NCI-H526 (cell line): ENCODE measurements around the gene DMRTC1.
"Not testable (repeated sequence)": the region's sequence is repeated elsewhere in the genome, so short reads cannot be mapped to it uniquely, and the experiment has no call there.

ENCODE experiments used
- DNase-seq, 2 experiments: peaks; one replicate each; lab custom pipeline; 2025; lab: John Stamatoyannopoulos, UW

DMRTC1 gene, protein sequence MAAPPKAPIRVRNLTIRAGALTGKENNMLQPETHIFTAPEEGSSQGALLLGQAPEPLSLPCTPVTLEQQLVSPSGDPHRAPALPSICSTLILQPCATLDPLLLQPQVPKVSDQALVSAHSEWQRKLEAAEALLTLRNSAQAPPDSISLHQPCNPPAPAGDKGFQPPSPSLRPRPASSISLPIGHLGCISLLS

DNA sequence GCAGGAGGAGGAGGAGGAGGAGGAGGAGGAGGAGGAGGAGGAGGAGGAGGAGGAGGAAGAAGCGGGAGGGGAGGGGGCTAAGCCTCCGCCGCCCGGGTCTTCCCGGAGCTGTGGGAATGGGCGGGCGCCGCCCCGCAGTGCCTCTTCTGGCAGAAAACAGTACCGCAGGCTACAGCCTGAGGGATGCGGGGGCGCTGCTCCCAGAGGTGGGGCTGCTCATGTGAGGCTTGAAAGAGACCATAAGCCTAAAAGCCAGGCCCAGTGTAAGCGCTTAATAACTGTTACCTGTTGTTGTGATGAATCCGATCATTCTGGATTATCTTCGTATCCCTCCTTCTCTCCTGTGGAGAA, at the start of gene DMRTC1:
Gene DMRTC1, minus strand, starts transcription at position 19 of the 351 bp plus-strand sequence. CDS start 68,143 bp downstream, outside the sequence.
- DNase-seq: not testable (repeated sequence)

DNA sequence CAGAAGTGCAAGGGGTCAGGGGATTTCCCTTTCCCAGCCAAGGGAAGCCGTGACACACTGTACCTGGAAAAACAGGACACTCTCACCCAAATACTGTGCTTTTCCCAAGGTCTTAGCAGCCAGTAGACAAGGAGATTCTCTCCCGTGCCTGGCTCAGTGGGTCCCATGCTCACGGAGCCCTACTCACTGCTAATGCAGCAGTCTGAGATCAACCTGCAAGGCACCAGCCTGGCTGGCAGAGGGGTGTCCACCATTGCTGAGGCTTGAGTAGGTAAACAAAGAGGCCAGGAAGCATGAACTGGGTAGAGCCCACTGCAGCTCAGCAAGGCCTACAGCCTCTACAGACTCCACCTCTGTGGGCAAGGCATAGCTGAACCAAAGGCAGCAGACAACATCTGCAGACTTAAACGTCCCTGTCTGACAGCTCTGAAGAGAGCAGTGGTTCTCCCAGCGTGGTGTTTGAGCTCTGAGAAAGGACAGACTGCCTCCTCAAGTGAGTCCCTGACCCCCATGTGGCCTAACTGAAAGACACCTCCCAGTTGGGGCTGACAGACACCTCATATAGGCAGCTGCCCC, 37.3 kb upstream of the DMRTC1 start:
- DNase-seq: not testable (repeated sequence)

DNA sequence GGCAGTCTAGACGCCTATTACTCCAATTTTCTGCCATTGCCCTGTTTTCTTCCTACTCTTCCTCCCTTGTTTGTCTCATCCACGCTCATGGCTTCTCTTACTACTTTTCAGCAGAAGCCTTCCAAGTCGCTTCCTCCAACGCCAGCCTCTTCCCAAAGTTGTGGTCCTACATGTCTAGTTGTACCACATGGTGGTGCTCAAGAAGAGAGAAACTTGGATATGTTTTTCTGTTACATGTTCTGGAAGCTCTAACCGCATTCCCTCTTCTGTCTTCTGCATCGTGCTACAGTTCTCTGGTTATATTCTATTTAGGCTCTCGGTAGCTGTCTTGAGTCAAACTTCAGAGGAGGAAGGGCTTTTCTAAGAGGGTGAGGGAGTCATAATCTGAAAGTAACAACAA, 31.2 kb upstream of the DMRTC1 start:
- DNase-seq: not testable (repeated sequence)

DNA sequence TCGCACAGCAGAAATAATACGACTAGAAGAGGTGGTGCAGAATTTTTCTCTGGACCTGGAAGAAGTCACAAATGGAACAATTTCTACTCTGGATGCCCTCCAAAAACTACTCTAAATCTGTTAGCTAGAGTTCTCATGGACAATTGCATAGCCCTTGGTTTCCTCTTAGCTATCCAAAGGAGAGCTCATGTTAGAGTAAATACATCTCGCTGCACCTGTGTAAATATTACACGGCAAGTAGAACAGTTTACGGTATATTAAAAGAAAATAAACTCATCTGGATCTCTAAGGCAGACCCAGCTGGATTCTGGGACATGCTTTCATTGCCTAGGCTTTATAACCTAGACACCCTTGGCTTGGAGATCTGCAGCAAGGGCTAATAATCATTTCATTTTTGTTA, 28.2 kb upstream of the DMRTC1 start:
- not testable (repeated sequence) for DNase-seq

DNA sequence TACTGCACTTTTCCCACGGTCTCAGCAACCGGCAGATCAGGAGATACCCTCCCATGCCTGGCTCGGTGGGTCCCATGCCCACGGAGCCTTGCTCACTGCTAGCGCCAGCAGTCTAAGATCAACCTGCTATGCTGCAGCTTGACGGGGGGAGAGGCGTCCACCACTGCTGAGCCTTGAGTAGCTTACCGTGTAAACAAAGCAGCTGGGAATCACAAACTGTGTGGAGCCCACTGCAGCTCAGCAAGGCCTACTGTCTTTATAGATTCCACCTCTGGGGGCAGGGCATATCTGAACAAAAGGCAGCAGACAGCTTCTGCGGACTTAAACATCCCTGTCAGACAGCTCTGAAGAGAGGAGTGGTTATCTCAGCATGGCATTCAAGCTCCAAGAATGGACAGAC, 16.3 kb upstream of the DMRTC1 start:
- not testable (repeated sequence) for DNase-seq

DNA sequence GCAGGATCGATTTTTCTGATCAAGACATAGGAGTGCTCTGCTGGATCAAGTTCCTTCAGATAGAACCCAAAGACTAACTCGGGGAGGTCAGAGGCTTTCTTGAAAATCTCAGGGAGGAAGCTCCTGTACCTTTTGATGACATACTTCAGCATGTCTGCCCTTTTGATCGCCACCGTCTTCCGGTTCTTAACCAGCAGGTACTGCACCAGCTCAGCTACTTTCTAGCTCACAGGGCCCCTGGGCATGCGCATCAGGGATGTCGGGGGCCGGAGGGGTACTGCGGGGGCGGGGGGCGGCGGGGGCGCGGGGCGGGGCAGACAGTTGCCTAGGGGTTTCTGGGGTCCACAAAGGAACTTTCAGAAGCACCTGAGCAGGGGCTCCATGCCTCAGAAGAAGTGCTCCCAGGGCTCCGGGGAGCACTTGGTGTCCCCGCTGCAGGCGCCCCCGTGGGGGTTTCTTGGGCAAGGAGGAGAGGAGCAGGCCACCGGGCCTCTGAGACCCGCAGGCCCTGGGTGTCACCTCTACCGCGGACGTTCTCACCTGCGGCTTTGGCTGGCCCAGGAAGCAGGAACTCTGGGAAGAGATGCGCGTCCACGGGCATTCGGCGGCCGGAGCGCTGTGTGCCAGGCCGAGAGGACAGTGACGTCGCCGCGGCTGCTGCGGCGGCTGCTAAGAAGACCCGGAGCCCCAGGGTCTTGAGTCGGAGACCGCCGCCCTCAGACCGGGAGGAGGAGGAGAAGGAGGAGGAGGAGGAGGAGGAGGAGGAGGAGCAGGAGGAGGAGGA, 410 bp downstream of the DMRTC1 start:
- DNase-seq: not testable (repeated sequence)

DNA sequence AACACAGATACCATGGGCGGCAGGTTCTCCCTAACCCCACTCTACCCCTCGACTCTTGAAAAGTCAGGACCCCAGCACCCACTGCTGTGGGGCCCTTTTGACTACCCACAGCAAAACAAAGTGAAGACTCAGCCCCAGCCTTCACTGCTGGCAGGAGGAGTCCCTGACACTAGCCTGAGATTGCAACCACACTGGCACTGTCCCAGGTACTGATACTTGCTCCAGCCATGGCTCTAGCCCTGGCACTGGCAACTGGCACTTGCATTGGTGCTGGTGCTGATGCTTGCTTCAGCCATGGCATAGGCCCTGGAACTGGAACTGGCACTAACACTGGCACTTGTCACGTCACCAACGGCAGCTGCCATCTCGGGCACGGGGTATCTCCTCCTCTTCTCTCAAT, 1.4 kb downstream of the DMRTC1 start:
- not testable (repeated sequence) for DNase-seq

DNA sequence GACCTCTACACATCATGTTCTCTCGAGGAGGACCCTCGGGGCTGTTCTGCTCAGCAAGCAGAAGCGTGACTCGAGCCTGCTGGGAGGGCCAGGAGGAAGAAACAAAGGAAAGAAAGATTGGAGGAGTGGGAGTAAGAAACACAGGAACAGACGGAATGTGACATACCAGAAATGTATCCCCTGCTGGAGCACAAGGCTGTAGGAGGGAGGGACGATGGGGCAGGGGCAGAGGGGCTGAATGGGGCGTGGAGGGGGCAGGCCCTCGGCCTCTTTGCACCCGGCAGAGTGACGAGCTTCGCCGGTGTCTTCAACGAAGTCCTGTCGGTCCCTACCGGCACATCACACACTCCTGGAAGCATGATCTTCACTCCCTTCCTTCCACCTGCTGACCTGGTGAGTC, 5.7 kb downstream of the DMRTC1 start, which contains the start of gene FAM236A:
Gene FAM236A, plus strand, starts transcription at position 301 of the 400 bp plus-strand sequence. Its CDS starts 57 bp downstream, at position 358.
- DNase-seq: not testable (repeated sequence)

DNA sequence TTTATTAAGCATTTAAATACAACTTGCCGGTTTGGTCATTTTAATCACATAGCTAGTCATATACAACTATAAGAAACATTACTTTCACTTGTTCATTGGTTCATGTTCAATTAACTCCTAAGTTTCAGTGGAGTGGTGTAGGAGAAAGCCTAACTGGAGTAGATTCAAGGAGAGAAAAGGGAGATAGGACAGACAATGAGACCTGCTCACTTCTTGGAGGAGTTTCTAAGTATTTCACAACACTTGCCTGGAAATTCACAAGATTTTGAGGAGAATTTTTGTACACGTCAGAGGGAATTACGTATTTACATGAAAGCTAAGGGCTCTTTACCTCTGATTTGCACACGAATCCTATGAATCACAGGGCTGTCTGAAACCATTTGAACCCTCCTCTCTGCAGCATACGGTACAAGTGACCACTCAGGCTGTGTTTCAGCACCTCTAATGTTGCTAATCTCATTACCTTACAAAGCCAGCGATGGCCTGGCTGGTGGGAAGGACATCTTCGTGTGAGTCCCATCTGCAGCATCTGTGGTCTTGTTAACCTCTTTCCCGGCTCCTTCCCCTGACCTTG, 6.7 kb downstream of the DMRTC1 start:
- not testable (repeated sequence) for DNase-seq

DNA sequence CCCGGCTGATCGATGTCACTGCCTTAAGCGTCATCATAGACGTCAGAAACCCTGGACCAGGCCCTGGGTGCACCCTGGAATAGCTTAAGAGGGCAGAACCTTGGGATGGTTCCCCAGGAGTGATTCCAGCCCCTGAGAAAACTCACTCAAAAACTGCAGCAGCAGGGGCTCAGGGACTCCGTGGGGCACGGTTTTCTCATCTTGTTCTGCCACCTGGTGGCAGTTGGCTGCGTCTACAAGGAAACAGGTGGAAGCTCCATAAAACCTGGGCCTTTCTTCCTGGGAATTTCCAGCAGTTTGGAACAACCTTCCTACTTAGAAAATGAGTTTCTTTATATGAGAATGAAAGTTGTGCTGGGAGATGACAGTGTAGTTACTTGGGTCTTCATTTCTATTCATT, 7.2 kb downstream of the DMRTC1 start:
- not testable (repeated sequence) for DNase-seq

DNA sequence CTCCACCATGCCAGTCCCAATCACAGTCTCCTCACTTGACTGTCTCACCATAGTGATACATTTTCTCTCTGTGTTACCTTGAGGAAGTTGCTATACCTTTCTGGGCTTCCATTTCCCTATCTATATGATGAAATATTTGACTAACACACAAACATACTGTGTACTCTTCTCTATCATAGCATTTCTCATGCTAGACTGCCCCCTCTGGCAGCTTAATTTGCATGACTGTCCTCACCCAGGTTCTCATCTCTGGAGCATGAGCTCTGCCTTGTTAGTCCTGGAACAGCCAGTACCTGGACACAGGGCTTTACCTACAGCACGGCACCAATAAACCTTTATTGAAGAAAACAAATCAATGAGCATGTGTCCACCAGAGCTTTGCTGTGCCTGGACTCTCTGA, 11.4 kb downstream of the DMRTC1 start:
- DNase-seq: not testable (repeated sequence)

DNA sequence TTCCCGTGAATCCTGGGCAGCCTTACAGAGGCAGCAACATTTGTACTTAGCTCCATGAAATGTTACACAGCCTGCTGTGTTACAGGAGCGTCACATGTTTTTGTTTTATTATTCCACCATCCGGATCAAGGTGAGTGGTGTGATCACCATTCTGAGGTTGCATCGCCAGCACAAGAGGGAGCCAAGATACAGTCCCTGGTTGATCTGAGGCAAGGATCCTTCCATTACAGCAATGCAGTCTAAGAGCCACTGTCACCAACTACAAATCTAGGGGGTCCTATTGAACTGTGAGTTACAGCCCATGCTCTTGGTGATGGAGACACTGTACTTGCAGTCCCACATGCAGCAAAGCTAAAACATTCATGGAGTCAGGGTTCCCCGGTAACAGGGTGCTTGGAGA, 27.5 kb downstream of the DMRTC1 start:
- not testable (repeated sequence) for DNase-seq

DNA sequence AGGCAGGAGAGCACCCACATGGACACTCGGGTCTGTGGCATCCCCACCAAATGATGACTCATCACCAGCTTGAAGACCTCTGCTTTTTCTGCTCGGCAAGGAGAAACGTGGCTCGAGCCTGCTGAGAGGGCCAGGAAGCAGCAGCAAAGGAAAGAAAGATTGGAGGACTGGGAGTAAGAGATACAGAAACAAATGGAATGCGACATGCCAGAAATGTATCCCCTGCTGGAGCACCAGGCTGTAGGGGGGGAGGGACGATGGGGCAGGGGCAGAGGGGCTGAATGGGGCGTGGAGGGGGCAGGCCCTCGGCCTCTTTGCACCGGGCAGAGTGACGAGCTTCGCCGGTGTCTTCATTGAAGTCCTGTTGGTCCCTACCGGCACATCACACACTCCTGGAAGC, 31.3 kb downstream of the DMRTC1 start, which contains the start of gene FAM236C:
Gene FAM236C, plus strand, starts transcription at position 301 of the 400 bp plus-strand sequence. CDS start 100 bp downstream, outside the sequence.
- not testable (repeated sequence) for DNase-seq

DNA sequence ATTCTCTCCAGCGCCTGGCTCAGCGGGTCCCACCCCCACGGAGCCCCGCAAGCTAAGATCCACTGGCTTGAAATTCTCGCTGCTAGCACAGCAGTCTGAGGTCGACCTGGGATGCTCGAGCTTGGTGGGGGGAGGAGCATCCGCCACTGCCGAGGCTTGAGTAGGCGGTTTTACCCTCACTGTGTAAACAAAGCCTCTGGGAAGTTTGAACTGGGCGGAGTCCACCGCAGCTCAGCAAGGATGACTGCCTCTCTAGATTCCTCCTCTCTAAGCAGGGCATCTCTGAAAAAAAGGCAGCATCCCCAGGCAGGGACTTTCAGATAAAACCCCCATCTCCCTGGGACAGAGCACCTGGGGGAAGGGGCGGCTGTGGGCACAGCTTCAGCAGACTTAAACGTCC, 53.9 kb downstream of the DMRTC1 start:
- DNase-seq: not testable (repeated sequence)

DNA sequence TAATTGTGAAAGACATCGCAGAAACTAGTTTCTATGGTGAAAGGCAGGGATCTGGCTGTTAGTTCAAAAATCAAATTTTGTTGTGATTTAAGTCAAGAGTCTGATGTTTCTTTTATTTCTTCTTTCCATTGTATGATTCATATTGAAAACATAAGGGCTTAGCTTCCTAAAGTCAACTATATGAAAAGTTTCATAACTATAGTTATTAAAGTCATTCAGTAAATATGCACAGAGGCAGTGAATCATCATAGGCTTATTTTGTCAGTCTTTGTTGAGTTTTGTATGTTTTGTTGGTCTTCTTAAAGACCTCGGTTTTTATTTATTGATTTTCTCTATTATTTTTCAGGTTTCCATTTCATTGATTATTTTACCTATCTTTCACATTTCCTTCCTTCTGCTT, 60.7 kb downstream of the DMRTC1 start:
- not testable (repeated sequence) for DNase-seq

DNA sequence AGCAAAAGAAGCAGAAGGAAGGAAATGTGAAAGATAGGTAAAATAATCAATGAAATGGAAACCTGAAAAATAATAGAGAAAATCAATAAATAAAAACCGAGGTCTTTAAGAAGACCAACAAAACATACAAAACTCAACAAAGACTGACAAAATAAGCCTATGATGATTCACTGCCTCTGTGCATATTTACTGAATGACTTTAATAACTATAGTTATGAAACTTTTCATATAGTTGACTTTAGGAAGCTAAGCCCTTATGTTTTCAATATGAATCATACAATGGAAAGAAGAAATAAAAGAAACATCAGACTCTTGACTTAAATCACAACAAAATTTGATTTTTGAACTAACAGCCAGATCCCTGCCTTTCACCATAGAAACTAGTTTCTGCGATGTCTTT, 106.1 kb downstream of the DMRTC1 start:
- DNase-seq: not testable (repeated sequence)

DNA sequence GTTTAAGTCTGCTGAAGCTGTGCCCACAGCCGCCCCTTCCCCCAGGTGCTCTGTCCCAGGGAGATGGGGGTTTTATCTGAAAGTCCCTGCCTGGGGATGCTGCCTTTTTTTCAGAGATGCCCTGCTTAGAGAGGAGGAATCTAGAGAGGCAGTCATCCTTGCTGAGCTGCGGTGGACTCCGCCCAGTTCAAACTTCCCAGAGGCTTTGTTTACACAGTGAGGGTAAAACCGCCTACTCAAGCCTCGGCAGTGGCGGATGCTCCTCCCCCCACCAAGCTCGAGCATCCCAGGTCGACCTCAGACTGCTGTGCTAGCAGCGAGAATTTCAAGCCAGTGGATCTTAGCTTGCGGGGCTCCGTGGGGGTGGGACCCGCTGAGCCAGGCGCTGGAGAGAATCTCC, 112.9 kb downstream of the DMRTC1 start:
- DNase-seq: not testable (repeated sequence)
